GM12801 (cell line): ENCODE data around the gene C10orf143.

Experiments
- CTCF ChIP-seq: IDR thresholded peaks from one replicate; pipeline ENCODE4 v1.5.1; 2011; ENCODE audit warnings: control low read depth; ENCODE audit not compliant: insufficient read length; ENCODE audit errors: extremely low read depth

C10orf143 gene

GRCh38 chr10:130108934-130109604, 1.6 kb downstream of the C10orf143 start:
- TF ChIP-seq CTCF, result no peak

- no peak for TF ChIP-seq CTCF
These were observed 4.9 kb downstream of the C10orf143 start for GRCh38 chr10:130105724-130106123.

GRCh38 chr10:130099344-130099743, 11.3 kb downstream of the C10orf143 start:
- TF ChIP-seq CTCF, result no peak

GRCh38 chr10:130080461-130080814, 30.2 kb downstream of the C10orf143 start:
- TF ChIP-seq CTCF, result no peak

- no peak for TF ChIP-seq CTCF
These were observed 30.8 kb downstream of the C10orf143 start for GRCh38 chr10:130079614-130080460.

GRCh38 chr10:130078120-130078519, 32.5 kb downstream of the C10orf143 start:
- TF ChIP-seq CTCF, result no peak

- TF ChIP-seq CTCF, result no peak
These were observed 33.9 kb downstream of the C10orf143 start for GRCh38 chr10:130076681-130077080.
